Fibroblast of gingiva (primary cell): ENCODE data around the gene EVX1.

Source experiments
- DNase-seq: peaks from one replicate; pipeline ENCODE4 v3.0.0-alpha.2; 2011; ENCODE audit warnings: low read depth

EVX1 gene

GRCh38 chr7:27205325-27206280 is 37.0 kb upstream of the EVX1 start:
- DNase-seq, result no peak

- DNase-seq, result no peak
These were observed 35.1 kb upstream of the EVX1 start for GRCh38 chr7:27207348-27207985.

DNA sequence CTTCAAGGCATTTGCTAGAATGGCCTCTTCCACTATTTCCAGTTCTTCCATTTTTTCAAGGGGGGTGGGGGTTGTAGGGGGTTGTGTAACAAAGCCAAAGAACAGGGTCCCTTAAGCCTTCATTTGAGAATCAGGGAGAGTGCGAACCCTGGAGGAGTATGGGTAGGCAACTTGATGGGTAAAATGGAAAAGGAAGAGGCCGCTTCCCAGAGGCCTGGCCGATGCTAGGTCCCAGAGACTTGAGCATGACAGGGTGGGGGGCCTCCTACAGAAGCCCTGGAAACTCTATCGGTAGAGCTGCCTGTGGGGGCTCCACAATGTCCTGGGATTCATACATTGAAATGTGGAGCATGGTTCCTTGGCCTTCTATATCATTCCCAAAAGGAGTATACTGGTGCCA is 33.6 kb upstream of the EVX1 start:
- DNase-seq, result no peak

DNA sequence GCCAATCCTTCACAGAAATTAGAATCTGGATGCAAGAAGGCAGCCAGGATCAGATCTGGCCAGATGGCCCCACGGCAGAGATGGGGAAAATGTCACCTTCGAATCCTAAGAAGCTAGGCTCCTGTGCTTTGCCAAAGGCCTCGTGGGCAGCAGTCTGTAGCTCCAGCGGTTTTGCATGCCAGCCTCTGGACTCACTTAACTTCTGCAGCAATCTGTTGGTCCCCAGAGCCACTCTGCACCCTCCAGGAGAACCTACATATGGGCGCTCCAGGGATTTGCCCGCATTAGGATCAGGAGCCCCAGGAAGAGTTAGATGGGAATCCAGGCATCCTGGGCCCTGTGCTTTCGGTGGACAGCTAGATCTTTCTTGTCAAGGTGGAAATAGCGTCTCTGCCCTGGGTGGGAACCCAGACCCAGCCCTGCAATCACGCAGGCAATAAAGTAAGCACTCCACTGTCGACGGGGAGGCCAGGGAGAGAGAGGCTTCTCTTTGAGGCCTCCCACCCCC is 32.6 kb upstream of the EVX1 start:
- no peak for DNase-seq

DNA sequence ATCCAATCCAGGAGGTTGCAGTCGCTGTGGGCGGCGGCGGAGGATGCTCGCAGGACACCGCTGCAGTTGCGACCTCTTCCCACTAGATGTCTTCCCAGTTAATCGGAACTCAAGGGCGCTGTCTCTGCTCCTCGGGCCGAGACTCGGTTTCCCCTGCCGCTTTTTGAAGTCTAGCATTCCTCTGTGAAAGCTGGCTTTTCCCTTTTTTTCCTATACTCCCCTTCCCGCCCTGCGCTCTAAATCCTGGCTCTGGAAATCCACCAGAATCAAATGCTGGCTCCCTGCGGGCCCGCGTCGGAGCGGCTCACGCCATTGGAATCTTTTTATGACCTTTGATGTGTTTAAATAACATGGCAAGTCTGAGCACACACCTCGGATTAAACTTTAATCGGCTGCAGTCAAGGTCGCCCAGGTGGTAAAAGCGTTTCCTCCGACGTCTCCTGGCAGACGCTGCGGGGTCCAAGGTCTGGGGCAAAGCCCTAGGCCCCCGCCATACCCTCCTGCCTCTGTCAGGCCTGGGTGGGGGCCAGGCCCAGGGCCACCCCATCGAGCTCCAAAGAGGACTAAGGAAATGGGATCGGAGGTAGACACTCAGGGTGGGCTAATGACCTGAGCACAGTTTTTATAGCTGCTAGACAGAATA is 32.0 kb upstream of the EVX1 start:
- peak; percentile 11 for DNase-seq

GRCh38 chr7:27211084-27211446 is 31.5 kb upstream of the EVX1 start:
- DNase-seq, result no peak

- DNase-seq, result no peak
These were observed 30.8 kb upstream of the EVX1 start for GRCh38 chr7:27211764-27212204.

DNA sequence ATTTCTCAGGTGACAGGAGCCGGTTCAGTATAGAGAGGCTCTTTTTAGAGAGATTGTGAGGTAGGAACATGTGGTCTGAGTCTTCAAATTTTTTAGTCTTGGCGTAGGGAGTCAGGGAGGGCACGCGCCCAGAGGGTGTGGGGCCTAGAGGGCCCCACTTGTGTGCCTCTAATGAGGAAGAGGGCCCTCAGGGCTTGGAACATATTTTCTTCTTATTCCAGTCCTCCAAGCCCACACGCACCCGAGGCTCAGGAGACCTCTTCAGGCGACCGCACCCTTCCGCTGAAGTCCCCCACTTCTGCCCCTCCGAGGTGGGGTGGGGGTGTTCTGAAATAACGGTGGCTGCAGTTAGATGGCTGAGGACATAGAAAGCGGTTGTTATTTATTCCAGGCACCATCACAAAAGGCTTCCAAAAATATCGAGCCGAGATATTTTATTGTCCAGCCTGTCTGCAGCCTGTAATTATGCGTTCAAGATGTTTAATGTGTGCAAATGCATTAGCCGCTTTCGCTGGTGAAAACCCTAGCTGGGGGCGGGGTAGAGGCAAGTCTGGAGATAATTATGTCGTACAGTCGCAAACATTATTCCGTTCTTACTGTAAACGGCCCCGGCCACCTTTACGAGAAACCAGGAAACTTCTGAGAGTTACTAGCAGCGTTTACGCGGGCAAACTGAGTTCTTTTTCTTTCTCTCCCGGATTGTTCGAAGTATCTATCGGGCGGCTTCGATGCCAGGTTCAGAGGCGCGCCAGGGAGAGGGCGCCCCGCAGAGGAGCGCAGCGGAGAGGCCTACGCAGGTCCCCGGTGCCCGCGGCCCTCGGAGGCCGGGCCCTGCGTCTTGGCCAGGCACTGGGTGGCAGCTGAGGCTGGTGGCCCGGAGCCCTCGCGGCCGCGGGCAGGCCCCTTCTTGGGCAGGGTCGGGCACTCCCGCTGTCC is 29.8 kb upstream of the EVX1 start:
- no peak for DNase-seq

GRCh38 chr7:27213433-27214238 is 29.0 kb upstream of the EVX1 start:
- DNase-seq, result no peak

DNA sequence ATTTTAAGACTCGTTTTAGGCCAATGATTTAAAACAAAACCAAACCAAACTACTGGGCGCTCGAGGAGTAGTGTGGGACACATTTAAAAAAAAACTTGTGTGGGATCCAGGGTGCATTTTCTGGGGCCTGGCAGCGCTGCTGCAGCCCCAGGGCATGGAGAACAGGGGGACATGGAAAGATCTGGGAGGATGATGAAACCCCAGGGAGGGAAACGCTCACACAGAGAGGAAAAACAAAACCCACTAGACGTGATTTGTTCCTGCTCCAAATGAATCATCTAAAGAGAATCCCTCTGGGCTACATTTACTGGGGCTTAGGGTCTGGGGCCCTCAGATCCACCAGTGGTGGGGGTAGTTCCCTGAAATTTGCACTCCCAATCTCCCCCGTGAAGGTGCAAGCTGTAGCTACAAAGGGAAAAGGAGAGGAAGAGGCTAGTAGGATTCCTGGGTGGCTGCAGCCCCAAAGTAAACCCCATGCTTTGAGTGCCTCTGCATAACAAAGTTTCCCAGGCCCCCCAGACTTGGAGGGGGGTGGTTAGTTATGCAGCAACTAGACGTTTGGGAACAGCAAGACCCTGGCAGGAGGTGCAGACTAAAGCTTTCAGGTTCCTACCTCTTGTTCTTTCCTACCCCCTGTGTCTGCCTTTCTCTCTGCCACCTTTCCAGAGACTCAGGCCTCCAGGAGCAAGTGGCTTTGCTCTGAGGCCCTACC is 28.2 kb upstream of the EVX1 start:
- DNase-seq, result no peak

DNA sequence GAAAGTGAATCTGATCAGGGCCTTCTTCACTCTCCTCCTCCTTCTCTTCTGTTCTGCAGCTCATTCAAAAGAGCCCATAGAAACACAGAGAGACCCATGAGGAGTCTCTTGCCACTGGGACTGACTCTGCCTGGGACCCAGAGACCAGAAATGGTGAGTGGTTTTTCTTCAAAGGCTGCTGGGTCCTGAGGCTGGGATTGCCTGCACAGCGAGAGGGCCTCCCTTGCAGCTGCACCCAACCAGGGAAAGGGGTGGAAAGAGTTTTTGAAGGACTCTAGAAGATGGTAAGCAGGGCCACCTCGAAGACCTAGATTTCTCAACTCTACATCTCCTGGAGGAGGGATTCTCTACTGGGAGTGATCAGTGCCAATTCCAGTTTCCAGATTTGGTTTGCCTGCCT is 27.2 kb upstream of the EVX1 start:
- no peak for DNase-seq

GRCh38 chr7:27217951-27218350 is 24.7 kb upstream of the EVX1 start:
- DNase-seq, result no peak

DNA sequence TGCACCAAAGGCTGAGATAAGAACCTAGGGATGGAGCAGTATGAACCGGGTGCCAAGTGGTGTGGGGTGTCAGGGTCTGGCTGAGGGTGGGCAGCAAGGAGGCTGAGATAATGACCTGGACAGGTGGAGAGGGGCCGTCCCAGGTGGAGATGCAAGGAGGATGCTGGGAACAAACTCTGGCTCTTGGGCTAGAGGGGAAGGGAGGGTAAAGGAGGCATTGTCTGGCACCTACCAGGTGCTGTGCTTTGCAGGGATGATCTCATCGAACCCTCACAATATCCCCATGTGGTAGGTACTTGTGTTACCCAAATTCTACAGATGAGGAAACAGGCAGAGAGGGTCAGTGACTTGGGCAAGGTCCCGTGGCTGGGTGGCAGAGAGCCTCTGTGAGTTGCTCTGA is 22.8 kb upstream of the EVX1 start:
- no peak for DNase-seq

DNA sequence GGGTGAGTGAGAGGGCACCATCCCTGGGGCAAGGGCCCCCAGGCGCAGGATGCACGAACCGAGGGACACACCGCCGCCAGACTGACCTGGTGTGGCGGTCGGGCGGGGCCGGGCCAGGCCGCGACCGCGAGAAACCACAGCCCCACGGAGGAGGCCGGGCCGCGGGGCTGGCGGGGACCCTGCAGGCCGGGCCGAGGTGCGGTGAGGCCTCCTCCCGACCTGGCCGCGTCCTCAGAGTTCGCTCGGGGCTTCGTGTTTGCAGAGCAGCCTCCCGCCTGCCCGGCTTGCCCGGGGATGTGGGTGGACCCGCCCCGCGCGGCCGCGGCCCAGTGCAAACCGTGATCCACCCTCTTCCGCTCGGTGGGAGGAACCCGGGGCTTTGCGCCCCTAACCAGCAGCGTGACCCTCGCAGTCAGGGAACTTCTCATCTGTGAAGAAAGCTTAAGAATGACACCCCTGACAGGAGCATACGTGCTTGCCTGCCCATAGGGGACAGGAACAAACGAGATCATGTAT is 22.1 kb upstream of the EVX1 start:
- DNase-seq, result no peak

- no peak for DNase-seq
These were observed 21.3 kb upstream of the EVX1 start for GRCh38 chr7:27221201-27221797.

DNA sequence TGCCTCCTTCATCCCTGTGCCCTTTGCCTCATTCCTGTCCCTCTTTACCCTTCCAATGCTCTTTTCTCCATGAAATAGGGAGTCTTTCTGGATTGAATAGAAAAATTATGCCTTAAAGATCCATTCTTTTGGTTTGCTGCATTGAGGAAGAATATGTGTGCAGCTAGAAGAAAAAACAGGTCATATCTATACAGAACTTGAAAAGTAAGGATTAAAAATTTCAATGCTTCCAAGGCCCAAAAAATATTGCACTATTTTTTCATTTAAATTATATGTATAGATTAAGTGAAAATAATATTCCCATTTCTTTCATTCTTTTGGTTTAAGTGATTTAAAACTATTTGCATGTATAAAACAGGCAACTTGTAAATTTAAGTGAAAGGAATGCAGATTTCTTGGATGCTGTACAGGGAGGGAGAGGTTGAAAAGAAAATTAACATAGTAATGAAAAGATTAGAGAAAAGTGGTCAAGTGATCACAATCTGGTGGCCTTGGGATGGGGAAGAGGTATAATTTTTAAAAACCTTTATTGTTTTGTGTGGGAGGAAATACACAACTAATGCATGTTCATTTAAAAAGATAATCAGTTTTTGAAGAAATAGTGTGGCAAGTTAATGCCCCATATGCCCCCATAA is 18.5 kb upstream of the EVX1 start:
- DNase-seq, result no peak

GRCh38 chr7:27224983-27225934 is 17.3 kb upstream of the EVX1 start:
- DNase-seq, result no peak

DNA sequence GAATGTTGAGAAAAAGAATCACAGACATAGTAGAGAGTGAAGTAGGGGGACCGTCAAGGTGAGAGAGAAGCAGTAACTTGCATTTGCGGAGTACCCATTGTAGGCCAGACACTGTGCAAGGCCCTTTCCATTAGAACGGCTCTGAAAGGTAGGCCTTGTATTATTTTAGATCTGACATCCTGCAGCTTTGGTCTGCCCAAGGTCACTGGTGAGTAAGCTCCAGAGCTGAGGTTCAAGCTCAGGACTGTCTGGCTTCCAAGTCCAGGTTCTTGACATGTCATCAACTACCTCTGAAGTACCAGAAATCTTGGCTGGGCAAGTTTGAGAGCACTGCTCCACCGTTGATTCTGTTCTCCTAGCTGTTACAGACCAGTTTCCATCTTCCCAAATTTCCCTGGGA is 13.2 kb upstream of the EVX1 start:
- DNase-seq, result no peak
